Panc1 (cell line): ENCODE results near the gene FARS2. TPM values are rescaled to one million over a fixed set of nuclear protein-coding genes. Genes with fewer than 3 reads are reported as not detected.

Experiments
- ATAC-seq: fragments of 200-7000 bp; cut with Tn5 transposase; 2 replicates; pipeline ENCODE4 v1.9.1; 2020; ENCODE audit warnings: mild to moderate bottlenecking, moderate library complexity
- BruUV-seq: library from RNA; stranded (reverse); fragments of 400-500 nt; replicated peaks from 2 replicates; lab custom pipeline; 2021; lab: Mats Ljungman, UMichigan
- CTCF ChIA-PET: fragments of 300-600 bp; sonication (Branson Sonifier 250); formaldehyde crosslinking; loops from one replicate; lab custom pipeline; 2022; ENCODE audit warnings: antibody characterized with exemption; lab: Charles Lee
- POLR2A ChIA-PET: fragments of 300-600 bp; sonication (Branson Sonifier 250); formaldehyde crosslinking; loops from one replicate; lab custom pipeline; 2022; ENCODE audit warnings: antibody characterized with exemption; lab: Charles Lee
- DNase-seq: peaks from one replicate; pipeline ENCODE4 v3.0.0-alpha.2; 2010; ENCODE audit warnings: low read depth, low spot score
- H3K27ac ChIP-seq: 2 replicates; pipeline ENCODE4 v1.5.1; 2011; ENCODE audit warnings: mild to moderate bottlenecking, low read length, inconsistent platforms
- H3K27me3 ChIP-seq: fragments of 200-500 bp; sonication (Bioruptor generic); 2 replicates; pipeline ENCODE4 v1.6.0; 2014; ENCODE audit warnings: low read length, inconsistent platforms; ENCODE audit not compliant: control insufficient read depth, insufficient read depth
- H3K36me3 ChIP-seq: fragments of 200-500 bp; sonication (Bioruptor generic); 2 replicates; pipeline ENCODE4 v1.5.1; 2014; ENCODE audit warnings: inconsistent platforms, mild to moderate bottlenecking, low read length, moderate library complexity; ENCODE audit not compliant: control insufficient read depth, insufficient read depth
- H3K4me1 ChIP-seq: 2 replicates; pipeline ENCODE4 v1.5.1; 2011; ENCODE audit warnings: inconsistent platforms, mild to moderate bottlenecking, low read length, moderate library complexity; ENCODE audit not compliant: control insufficient read depth, insufficient read depth
- H3K4me3 ChIP-seq, 2 experiments: 2 replicates each; pipeline ENCODE4 v1.5.1; 2011 to 2012; ENCODE audit warnings: low read depth in 2 of 2, low read length in 2 of 2, mild to moderate bottlenecking in 2 of 2, inconsistent platforms in 1 of 2, moderate library complexity in 1 of 2
- H3K9me3 ChIP-seq: fragments of 200-500 bp; sonication (Bioruptor generic); 2 replicates; pipeline ENCODE4 v1.5.1; 2014; ENCODE audit warnings: low read depth, mild to moderate bottlenecking, inconsistent platforms, low read length, moderate library complexity; ENCODE audit not compliant: control insufficient read depth, insufficient read depth
- CTCF ChIP-seq: fragments of 450-650 bp; IDR thresholded peaks from 2 replicates; pipeline ENCODE4 v1.5.1; 2017; ENCODE audit warnings: mild to moderate bottlenecking
- POLR2AphosphoS5 ChIP-seq: IDR thresholded peaks from 2 replicates; pipeline ENCODE4 v1.6.1; 2012; ENCODE audit warnings: mild to moderate bottlenecking, low read depth, low read length, moderate library complexity
- SIN3A ChIP-seq: IDR thresholded peaks from 2 replicates; pipeline ENCODE4 v1.6.1; 2012; ENCODE audit warnings: low read depth, mild to moderate bottlenecking, low read length, moderate library complexity, borderline replicate concordance; ENCODE audit not compliant: insufficient read depth
- TCF7L2 ChIP-seq: IDR thresholded peaks from 2 replicates; pipeline ENCODE4 v1.6.1; 2011; ENCODE audit warnings: mild to moderate bottlenecking, low read depth, low read length, inconsistent platforms
- in situ Hi-C: cut with HindIII; loops from 2 replicates; pipeline ENCODE4 v1.10.0; 2016; ENCODE audit warnings: low sequenced_read_pairs, low pct_unique_long_range_greater_than_20kb
- intact Hi-C: fragments of 100-400 bp; cut with micrococcal nuclease; formaldehyde crosslinking; loops from one replicate; pipeline ENCODE4 v1.10.0; 2022; ENCODE audit not compliant: unreplicated experiment
- total RNA-seq: library from RNA; stranded (reverse); gene quantifications from one replicate; pipeline ENCODE4 v1.2.1, GENCODE V29; 2021; ENCODE audit not compliant: unreplicated experiment
- TF ChIP-seq, protein P1 (sequence below), 2 experiments: IDR thresholded peaks; 2 replicates each; pipeline ENCODE4 v1.6.1; 2011 to 2012; ENCODE audit warnings: low read depth in 2 of 2, control low read depth in 1 of 2, low read length in 1 of 2, mild to moderate bottlenecking in 1 of 2, moderate library complexity in 1 of 2; ENCODE audit not compliant: insufficient read depth in 1 of 2

The FARS2 gene
- total RNA-seq, 1 experiment from 2014 or later, result 12.8 TPM

DNA sequence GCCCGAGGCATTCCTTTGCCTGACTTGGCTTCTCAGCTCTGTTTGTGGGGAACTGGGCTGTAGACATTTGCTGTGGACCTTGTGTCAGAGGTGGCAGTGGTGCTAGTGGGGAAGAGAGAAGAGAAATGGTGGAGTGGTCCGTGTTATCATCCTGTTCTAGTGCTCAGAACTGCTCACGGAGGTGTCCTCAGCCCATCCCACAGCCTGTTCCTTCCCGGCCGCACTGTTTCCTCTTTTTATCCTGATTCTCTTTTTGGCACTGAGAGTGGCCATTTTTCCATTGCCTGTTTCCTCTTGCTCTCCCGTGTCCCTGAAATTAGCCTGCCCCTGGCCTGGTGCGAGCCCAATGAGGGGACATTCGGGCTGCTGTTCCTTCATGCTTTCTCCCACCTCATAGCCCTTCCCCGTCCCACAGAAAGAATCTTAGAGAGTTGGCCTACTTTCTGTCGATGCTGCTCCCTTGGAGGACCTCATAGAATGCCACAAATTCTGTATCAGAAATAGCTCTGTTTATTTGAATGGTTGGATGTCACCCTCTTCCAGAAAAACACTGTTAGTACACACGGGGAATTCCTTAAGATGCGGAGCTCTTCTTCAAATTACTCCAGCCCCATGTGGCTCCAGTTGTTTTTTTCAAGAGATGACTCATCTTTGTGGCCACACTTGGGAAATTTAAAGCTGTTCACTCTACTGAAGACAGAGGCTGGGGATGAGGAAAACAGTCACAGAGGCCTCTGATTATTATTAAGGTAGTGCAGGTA, 26.1 kb downstream of the FARS2 start:
- no peaks in the 10 kb centered on the region for H3K27me3 ChIP-seq
- no peak for ATAC-seq
- no peak overlapping the region for H3K4me3 ChIP-seq
- no peak overlapping the region for H3K27ac ChIP-seq
- no peaks in the 10 kb centered on the region for H3K9me3 ChIP-seq
- in situ Hi-C loops, result no loop called here
- TF ChIP-seq TCF7L2 (no peak), POLR2AphosphoS5 (no peak), SIN3A (no peak), CTCF (no peak)
- TF ChIP-seq, protein P1, sequence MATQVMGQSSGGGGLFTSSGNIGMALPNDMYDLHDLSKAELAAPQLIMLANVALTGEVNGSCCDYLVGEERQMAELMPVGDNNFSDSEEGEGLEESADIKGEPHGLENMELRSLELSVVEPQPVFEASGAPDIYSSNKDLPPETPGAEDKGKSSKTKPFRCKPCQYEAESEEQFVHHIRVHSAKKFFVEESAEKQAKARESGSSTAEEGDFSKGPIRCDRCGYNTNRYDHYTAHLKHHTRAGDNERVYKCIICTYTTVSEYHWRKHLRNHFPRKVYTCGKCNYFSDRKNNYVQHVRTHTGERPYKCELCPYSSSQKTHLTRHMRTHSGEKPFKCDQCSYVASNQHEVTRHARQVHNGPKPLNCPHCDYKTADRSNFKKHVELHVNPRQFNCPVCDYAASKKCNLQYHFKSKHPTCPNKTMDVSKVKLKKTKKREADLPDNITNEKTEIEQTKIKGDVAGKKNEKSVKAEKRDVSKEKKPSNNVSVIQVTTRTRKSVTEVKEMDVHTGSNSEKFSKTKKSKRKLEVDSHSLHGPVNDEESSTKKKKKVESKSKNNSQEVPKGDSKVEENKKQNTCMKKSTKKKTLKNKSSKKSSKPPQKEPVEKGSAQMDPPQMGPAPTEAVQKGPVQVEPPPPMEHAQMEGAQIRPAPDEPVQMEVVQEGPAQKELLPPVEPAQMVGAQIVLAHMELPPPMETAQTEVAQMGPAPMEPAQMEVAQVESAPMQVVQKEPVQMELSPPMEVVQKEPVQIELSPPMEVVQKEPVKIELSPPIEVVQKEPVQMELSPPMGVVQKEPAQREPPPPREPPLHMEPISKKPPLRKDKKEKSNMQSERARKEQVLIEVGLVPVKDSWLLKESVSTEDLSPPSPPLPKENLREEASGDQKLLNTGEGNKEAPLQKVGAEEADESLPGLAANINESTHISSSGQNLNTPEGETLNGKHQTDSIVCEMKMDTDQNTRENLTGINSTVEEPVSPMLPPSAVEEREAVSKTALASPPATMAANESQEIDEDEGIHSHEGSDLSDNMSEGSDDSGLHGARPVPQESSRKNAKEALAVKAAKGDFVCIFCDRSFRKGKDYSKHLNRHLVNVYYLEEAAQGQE (IDR thresholded peaks at IDR 0.05; ENCODE audit: insufficient read depth in 1 of 2, low read depth in 2 of 2, low read length in 1 of 2), result no peak
- POLR2A ChIA-PET, result no interaction called here
- intact Hi-C loops, result no loop called here
- H3K4me1 ChIP-seq, result no peaks in the 10 kb centered on the region
- no TSS peak for BruUV-seq
- CTCF ChIA-PET, result no interaction called here
- DNase-seq, result no peak
- no peaks in the 10 kb centered on the region for H3K36me3 ChIP-seq

DNA sequence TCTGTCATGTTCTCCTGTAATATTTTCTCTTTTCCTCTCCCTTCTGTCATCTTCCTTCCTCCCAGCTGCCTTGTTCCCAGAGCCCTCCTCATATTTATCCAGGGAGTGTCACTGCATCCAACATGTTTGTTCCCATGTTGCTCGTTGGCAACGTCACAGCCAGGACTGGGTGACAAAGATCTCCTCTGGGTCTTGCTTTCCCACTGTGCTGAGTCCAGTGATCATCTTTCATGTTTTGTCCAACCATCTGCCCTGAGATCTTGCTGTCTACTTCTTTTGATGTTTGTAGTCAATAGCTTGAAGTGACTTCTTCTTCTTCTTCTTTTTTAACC, 26.6 kb downstream of the FARS2 start:
- no peak for DNase-seq
- ATAC-seq, result no peak
- no peaks in the 10 kb centered on the region for H3K36me3 ChIP-seq
- no peak overlapping the region for H3K4me3 ChIP-seq
- CTCF ChIA-PET, result no interaction called here
- no peak for TF ChIP-seq CTCF
- TF ChIP-seq SIN3A, result no peak
- TF ChIP-seq, protein P1 (IDR thresholded peaks at IDR 0.05; ENCODE audit: insufficient read depth in 1 of 2, low read depth in 2 of 2, low read length in 1 of 2), result no peak
- TF ChIP-seq TCF7L2, result no peak
- TF ChIP-seq POLR2AphosphoS5, result no peak
- no peaks in the 10 kb centered on the region for H3K9me3 ChIP-seq
- no peaks in the 10 kb centered on the region for H3K27me3 ChIP-seq
- in situ Hi-C loops, result no loop called here
- no TSS peak for BruUV-seq
- POLR2A ChIA-PET, result no interaction called here
- no peaks in the 10 kb centered on the region for H3K4me1 ChIP-seq
- H3K27ac ChIP-seq, result no peak overlapping the region
- intact Hi-C loops, result no loop called here
